CD14-positive monocyte (primary cell): Measurements from ENCODE around the gene HLA-DPA1. TPM values are rescaled to one million over a fixed set of nuclear protein-coding genes. Genes with fewer than 3 reads are reported as not detected.

Source experiments
- DNase-seq, 3 donors: peaks; one replicate each; pipeline ENCODE4 v3.0.0-alpha.2; 2011 to 2022
- H2AFZ ChIP-seq: 2 replicates; pipeline ENCODE4 v1.6.0; 2012; ENCODE audit warnings: mild to moderate bottlenecking, low read depth, low read length, inconsistent platforms; ENCODE audit not compliant: insufficient read depth, poor library complexity, severe bottlenecking
- H3K27ac ChIP-seq, 2 donors: 1 replicate in 1 of 2; 2 replicates in 1 of 2; pipeline ENCODE4 v1.5.1; 2012 to 2013; ENCODE audit warnings: low read length in 2 of 2, control low read depth in 1 of 2, inconsistent platforms in 1 of 2, low read depth in 1 of 2, mild to moderate bottlenecking in 1 of 2
- H3K27me3 ChIP-seq, 2 donors: one replicate each; pipeline versions ENCODE4 v1.6.0 to v1.6.1; 2011 to 2013; ENCODE audit warnings: low read length in 2 of 2; ENCODE audit not compliant: control insufficient read depth in 2 of 2, insufficient read depth in 2 of 2
- H3K36me3 ChIP-seq, 2 donors: replicated peaks in 1 of 2; 1 replicate in 1 of 2; 2 replicates in 1 of 2; pipeline versions ENCODE4 v1.5.1 to v1.6.1; 2012 to 2013; ENCODE audit warnings: low read length in 2 of 2, control low read depth in 1 of 2, inconsistent platforms in 1 of 2, mild to moderate bottlenecking in 1 of 2; ENCODE audit not compliant: insufficient read depth in 2 of 2, control insufficient read depth in 1 of 2
- H3K4me1 ChIP-seq, 2 donors: 1 replicate in 1 of 2; 2 replicates in 1 of 2; pipeline versions ENCODE4 v1.5.1 to v1.6.1; 2012 to 2013; ENCODE audit warnings: low read length in 2 of 2, control low read depth in 1 of 2, inconsistent platforms in 1 of 2, mild to moderate bottlenecking in 1 of 2, moderate library complexity in 1 of 2; ENCODE audit not compliant: insufficient read depth in 2 of 2, control insufficient read depth in 1 of 2
- H3K4me2 ChIP-seq: replicated peaks from 2 replicates; pipeline ENCODE3; 2012; ENCODE audit warnings: low read length, moderate library complexity, mild to moderate bottlenecking; ENCODE audit not compliant: poor library complexity, severe bottlenecking; ENCODE audit errors: extremely low read depth
- H3K4me3 ChIP-seq, 3 experiments: fragments of 200-600 bp in 1 of 3; sonication (generic) in 1 of 3; replicated peaks in 1 of 3; 1 replicate in 2 of 3; 2 replicates in 1 of 3; pipeline ENCODE4 v1.5.1; 2011 to 2013; ENCODE audit warnings: low read length in 3 of 3, mild to moderate bottlenecking in 3 of 3, control low read depth in 2 of 3, low read depth in 2 of 3, inconsistent platforms in 1 of 3, moderate library complexity in 1 of 3
- H3K79me2 ChIP-seq: 2 replicates; pipeline ENCODE4 v1.6.0; 2012; ENCODE audit warnings: mild to moderate bottlenecking, control low read depth, inconsistent platforms, low read length, moderate library complexity; ENCODE audit not compliant: insufficient read depth
- H3K9ac ChIP-seq: 2 replicates; pipeline ENCODE4 v1.6.0; 2017; ENCODE audit warnings: low read length, mild to moderate bottlenecking; ENCODE audit not compliant: insufficient read depth, poor library complexity, severe bottlenecking
- H3K9me3 ChIP-seq, 2 donors: replicated peaks in 1 of 2; 1 replicate in 1 of 2; 2 replicates in 1 of 2; pipeline versions ENCODE4 v1.5.1 to v1.6.1; 2012 to 2013; ENCODE audit warnings: low read length in 2 of 2, control low read depth in 1 of 2; ENCODE audit not compliant: control insufficient read depth in 1 of 2, insufficient read depth in 1 of 2
- H4K20me1 ChIP-seq: 2 replicates; pipeline ENCODE4 v1.6.0; 2012; ENCODE audit warnings: mild to moderate bottlenecking, low read length, control low read depth, moderate library complexity; ENCODE audit not compliant: insufficient read depth
- H3K27ac Mint-ChIP-seq, 7 donors: one replicate each; pipeline ENCODE4 v1.8.0; 2020; ENCODE audit warnings: mild to moderate bottlenecking in 7 of 7, mixed read lengths in 7 of 7, moderate library complexity in 6 of 7, inconsistent platforms in 2 of 7
- H3K27me3 Mint-ChIP-seq, 3 donors: one replicate each; pipeline ENCODE4 v1.8.0; 2021 to 2022; ENCODE audit warnings: low read depth in 3 of 3, mild to moderate bottlenecking in 3 of 3, mixed read lengths in 3 of 3, moderate library complexity in 3 of 3, inconsistent platforms in 1 of 3
- H3K36me3 Mint-ChIP-seq, 2 donors: one replicate each; pipeline ENCODE4 v1.8.0; 2020; ENCODE audit warnings: mixed read lengths in 2 of 2, inconsistent platforms in 1 of 2, mild to moderate bottlenecking in 1 of 2
- H3K4me1 Mint-ChIP-seq: one replicate; pipeline ENCODE4 v1.8.0; 2020; ENCODE audit warnings: mild to moderate bottlenecking, mixed read lengths
- H3K4me3 Mint-ChIP-seq, 2 donors: one replicate each; pipeline ENCODE4 v1.8.0; 2020; ENCODE audit warnings: mild to moderate bottlenecking in 2 of 2, mixed read lengths in 2 of 2, moderate library complexity in 1 of 2
- H3K9me3 Mint-ChIP-seq, 7 donors: one replicate each; pipeline ENCODE4 v1.8.0; 2020 to 2022; ENCODE audit warnings: mixed read lengths in 7 of 7, mild to moderate bottlenecking in 6 of 7, moderate library complexity in 6 of 7, inconsistent platforms in 2 of 7
- WGBS: methylation state at CpG from one replicate; pipeline ENCODE4 v1.1.5; 2013; ENCODE audit warnings: missing lambda C conversion rate; ENCODE audit not compliant: insufficient coverage; 5-methylcytosine and 5-hydroxymethylcytosine counted together
- intact Hi-C, 2 donors: fragments of 100-400 bp; cut with micrococcal nuclease; formaldehyde crosslinking; loops; one replicate each; pipeline versions ENCODE4 v1.15.0 to v1.15.1; 2023
- polyA plus RNA-seq, 3 donors: library from polyadenylated mRNA; depleted of rRNA in 1 of 3; unstranded in 2 of 3; stranded (reverse) in 1 of 3; fragments of 300-500 nt in 2 of 3; fragments of >200 nt in 1 of 3; fragmentation: Illumina TruSeq in 2 of 3; gene quantifications; 1 replicate in 2 of 3; 2 replicates in 1 of 3; pipeline ENCODE4 v1.2.3, GENCODE V29; 2012 to 2021
- TF ChIP-seq, protein P1 (sequence below): fragments of 200-600 bp; IDR thresholded peaks from one replicate; pipeline ENCODE4 v1.8.0; 2022; ENCODE audit warnings: antibody characterized with exemption, mild to moderate bottlenecking

Gene HLA-DPA1
- polyA plus RNA-seq, 3 donors = 578 to 1,024 (median 796) TPM

DNA sequence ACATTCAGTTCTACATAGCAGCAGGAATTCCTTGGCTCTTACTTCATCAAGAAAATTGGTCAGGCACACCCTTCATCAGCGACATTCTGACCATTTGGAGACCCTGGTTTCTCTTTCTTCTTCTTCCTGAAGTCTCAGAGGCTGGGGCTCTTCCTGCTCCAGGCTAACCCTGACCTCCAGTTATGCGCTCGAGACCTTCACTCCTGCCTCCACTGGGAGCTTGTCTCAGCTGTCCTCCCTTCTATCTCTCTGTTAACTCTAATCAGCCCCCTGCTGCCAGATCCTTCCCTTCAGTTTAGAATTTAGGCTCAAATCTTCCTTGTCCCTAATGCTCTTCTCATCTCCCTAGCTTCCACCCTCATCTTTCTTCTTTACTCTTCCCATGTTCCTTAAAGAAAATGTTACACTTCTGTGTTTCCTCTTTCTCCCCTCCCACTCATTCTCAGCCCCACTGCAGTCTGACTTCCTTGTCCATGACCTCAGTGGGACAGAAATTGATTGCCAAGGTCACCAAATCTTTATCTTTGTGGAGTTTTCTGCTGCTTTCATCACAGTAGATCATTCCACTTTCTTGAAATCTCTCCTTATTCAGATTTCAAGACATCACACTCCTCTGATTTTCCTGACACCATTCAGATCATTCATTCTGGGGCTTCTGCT is 55.6 kb downstream of the HLA-DPA1 start:
- H3K4me3 ChIP-seq = peak overlapping the region in 1 of 3 experiments; percentile 36
- DNase-seq = peak in 2 of 3 donors; percentile 52 to 65
- no peaks in the 10 kb centered on the region for H3K36me3 ChIP-seq
- no peaks in the 10 kb centered on the region for H4K20me1 ChIP-seq
- 78% methylated on average over 3 of the region's 3 CpGs for WGBS
- Mint-ChIP-seq H3K36me3 (no peaks in the 10 kb centered on the region), H3K27me3 (no peaks in the 10 kb centered on the region), H3K4me1 (peaks cover 49% of the 10 kb centered on the region), H3K9me3 (no peaks in the 10 kb centered on the region), H3K4me3 (peak overlapping the region; percentile 20 to 62), H3K27ac (peak overlapping the region; percentile 90 to 98 (median 94))
- H3K79me2 ChIP-seq = no peaks in the 10 kb centered on the region
- no peak overlapping the region for H2AFZ ChIP-seq
- H3K9ac ChIP-seq = peak overlapping the region; percentile 44
- TF ChIP-seq, protein P1, sequence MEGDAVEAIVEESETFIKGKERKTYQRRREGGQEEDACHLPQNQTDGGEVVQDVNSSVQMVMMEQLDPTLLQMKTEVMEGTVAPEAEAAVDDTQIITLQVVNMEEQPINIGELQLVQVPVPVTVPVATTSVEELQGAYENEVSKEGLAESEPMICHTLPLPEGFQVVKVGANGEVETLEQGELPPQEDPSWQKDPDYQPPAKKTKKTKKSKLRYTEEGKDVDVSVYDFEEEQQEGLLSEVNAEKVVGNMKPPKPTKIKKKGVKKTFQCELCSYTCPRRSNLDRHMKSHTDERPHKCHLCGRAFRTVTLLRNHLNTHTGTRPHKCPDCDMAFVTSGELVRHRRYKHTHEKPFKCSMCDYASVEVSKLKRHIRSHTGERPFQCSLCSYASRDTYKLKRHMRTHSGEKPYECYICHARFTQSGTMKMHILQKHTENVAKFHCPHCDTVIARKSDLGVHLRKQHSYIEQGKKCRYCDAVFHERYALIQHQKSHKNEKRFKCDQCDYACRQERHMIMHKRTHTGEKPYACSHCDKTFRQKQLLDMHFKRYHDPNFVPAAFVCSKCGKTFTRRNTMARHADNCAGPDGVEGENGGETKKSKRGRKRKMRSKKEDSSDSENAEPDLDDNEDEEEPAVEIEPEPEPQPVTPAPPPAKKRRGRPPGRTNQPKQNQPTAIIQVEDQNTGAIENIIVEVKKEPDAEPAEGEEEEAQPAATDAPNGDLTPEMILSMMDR = no peak
- peaks cover 43 to 46% of the 10 kb centered on the region in 2 donors for H3K4me1 ChIP-seq
- H3K27me3 ChIP-seq = no peaks in the 10 kb centered on the region
- intact Hi-C loops = loop anchor here (5.0 kb wide), 1 partner anchor 229 kb away; no protein-coding TSS in a partner anchor
- no peaks in the 10 kb centered on the region for H3K9me3 ChIP-seq
- H3K4me2 ChIP-seq = peak overlapping the region; percentile 60
- H3K27ac ChIP-seq = peak overlapping the region; percentile 71 to 93

GRCh38 chr6:33017018-33017417 is 56.4 kb downstream of the HLA-DPA1 start:
- Mint-ChIP-seq H3K27me3 (no peaks in the 10 kb centered on the region), H3K4me3 (no peak overlapping the region), H3K36me3 (no peaks in the 10 kb centered on the region), H3K4me1 (peaks cover 49% of the 10 kb centered on the region), H3K9me3 (no peaks in the 10 kb centered on the region), H3K27ac (peak overlapping the region in 5 of 7 donors; percentile 90 to 98 (median 97))
- WGBS = 59% methylated on average over 2 of the region's 4 CpGs
- H3K9ac ChIP-seq = no peak overlapping the region
- no peaks in the 10 kb centered on the region for H3K9me3 ChIP-seq
- H2AFZ ChIP-seq = no peak overlapping the region
- no peaks in the 10 kb centered on the region for H4K20me1 ChIP-seq
- H3K27ac ChIP-seq = peak overlapping the region; percentile 71 to 93
- no peak for DNase-seq
- TF ChIP-seq, protein P1 = no peak
- intact Hi-C loops = loop anchor here (5.0 kb wide), 1 partner anchor 230 kb away; no protein-coding TSS in a partner anchor
- no peaks in the 10 kb centered on the region for H3K36me3 ChIP-seq
- no peaks in the 10 kb centered on the region for H3K79me2 ChIP-seq
- peak overlapping the region; percentile 60 for H3K4me2 ChIP-seq
- peak overlapping the region in 1 of 3 experiments; percentile 36 for H3K4me3 ChIP-seq
- no peaks in the 10 kb centered on the region for H3K27me3 ChIP-seq
- peaks cover 43 to 46% of the 10 kb centered on the region in 2 donors for H3K4me1 ChIP-seq
